ENCODE measurements around the gene FGF6.

Gene FGF6

DNA sequence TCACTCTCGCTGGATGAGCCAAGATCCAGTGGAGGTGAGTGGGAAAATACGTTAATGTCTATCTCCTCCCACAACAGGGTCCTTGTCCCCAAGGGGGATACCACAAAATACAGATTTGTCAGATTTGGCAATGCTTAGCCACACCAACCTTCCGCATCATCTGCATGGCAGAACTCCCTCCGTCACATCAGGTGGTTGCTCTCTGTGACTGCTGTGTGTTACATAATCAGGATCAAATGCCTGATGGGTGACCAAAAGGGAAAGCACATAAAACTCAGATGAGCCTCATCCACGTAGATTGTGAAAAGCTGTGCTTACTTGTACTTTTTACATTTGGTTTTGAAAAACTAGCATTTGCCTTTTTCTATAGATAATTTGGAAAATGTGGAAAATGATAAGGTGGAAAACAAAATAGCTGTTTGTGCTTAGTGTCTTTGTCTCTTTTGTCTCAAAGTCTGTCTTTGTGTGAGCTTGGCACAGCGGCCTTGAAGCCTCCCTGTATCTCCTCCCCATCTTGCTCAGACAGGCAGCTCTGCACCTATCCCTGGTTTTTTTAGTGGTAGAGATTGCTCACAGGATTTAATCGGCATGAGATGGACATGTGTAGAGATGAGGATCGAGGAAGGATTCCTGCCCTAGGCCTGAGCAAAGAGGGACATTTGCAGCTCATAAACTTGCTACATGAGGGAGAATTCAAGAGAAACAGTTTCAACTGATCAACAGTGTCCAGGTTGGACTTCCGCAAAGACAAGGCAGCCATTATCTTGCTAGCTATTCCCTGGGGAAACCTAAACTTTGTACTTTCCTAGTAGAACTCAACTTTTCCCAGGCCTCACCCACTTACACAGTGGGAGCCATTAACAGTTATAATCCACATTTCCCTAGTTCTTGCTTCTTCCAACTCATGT lies 3.6 kb upstream of the FGF6 start:
- in situ Hi-C loops (cut with MboI; ENCODE audit: low pct_unique_long_range_greater_than_20kb, low sequenced_read_pairs), result no loop called here
- DNase-seq, result no peak

DNA sequence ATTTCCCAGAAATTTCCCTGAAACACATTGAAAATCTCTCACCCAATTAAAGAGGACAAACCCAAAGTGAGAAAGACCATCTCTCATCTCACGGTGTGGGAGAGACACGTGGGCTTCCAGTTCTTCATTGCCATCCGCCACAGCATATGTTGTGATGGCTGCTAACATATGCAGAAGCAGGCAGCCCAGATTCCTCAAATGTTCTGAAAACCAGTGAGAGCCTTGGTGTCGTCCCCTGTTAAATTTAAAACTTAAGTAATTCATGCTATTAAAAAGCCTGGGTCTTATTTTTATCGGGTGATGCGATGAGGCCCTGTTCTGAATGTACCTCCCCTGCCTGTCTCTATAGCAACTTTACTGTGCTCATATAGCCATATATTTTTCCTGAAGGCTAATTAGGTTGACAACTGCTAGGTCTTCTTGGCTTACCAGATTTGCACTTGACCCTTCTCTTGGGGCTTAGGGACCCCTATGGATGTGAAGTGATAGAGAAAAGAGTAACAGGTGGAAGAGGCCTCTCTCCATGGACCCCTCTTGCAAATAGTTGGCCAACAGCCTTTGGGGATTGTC lies 2.8 kb upstream of the FGF6 start:
- DNase-seq, result no peak
- in situ Hi-C loops (cut with MboI; ENCODE audit: low pct_unique_long_range_greater_than_20kb, low sequenced_read_pairs), result no loop called here

DNA sequence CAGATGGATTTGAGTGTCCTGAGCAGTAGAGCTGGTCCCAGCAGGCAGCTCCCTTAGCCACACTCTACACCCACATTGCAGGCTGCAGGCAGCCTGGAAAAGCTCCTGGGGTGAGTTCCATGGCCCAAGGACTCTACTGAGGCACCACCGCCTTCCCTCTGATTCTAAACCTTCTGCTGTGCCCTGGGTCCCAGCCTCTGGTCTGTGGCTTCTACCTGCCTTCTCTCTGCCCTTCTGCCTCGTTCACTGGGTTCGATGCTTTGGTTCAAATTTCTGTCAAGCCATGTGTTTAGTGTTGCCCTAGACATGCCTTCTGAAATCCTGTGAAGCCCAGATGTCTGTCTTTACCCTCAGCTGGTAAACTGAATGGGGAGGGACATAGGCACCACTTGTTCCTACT lies 1.5 kb upstream of the FGF6 start:
- no peak for DNase-seq
- in situ Hi-C loops (cut with MboI; ENCODE audit: low pct_unique_long_range_greater_than_20kb, low sequenced_read_pairs), result no loop called here

DNA sequence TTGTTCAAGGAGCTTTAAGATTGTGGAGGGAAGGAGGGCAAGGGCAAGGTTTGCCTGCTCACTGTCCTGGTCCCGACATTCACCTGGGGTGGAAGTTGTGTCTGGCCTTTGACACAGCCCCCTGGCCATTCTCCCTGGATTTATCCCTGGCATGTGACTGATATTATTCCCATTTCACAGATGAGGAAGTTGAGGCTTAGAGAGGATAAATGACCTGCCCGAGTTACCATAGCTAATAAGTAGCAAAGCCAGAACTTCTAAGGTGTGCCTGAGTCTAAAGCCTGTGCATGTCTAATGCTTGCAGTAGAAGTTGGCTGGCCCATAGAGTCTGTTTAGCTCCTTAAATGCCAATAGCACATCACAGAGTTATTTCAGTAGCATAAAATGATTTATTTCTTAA lies 720 bp upstream of the FGF6 start:
- in situ Hi-C loops (cut with MboI; ENCODE audit: low pct_unique_long_range_greater_than_20kb, low sequenced_read_pairs), result no loop called here
- DNase-seq, result no peak

DNA sequence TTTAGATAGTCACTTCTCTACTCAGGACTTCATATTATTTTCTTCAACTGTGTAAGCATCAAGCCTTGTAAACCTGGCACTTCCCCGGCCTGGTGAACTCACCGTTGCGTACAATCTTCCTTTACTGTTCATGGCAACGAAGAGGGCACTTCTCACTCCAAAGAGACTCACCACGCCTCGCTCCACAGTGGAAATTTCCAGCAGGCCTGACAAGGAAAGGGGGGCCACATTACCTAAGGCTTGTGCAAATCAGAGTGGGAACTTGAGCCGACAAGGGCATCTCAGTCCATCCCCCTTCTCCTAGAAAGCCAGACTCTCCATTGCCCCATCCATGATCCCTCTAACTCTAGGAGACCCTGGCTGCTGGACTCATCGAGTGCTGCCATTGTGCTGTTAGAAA lies 1.6 kb downstream of the FGF6 start:
- in situ Hi-C loops (cut with MboI; ENCODE audit: low pct_unique_long_range_greater_than_20kb, low sequenced_read_pairs), result no loop called here
- no peak for DNase-seq

DNA sequence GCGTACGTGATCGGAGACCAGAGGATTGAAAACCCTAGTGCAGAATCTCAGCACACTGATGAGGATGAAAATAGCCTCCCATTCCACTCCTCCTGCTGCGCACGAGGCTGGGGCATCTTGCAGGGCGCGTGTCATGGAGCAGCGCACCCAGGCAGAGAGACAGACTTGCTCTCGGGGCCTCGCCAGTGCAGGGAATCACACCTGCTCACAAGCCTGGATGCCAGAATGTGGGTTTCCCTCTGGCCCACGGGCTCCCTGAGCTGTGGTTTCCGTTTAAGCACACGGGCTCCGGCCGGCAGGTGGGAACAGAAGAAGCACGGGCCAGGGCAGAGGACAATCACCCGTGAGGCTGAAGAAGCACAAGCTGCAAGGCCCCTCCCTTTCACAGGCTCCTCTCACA lies 2.0 kb downstream of the FGF6 start:
- in situ Hi-C loops (cut with MboI; ENCODE audit: low pct_unique_long_range_greater_than_20kb, low sequenced_read_pairs), result no loop called here
- DNase-seq, result no peak

DNA sequence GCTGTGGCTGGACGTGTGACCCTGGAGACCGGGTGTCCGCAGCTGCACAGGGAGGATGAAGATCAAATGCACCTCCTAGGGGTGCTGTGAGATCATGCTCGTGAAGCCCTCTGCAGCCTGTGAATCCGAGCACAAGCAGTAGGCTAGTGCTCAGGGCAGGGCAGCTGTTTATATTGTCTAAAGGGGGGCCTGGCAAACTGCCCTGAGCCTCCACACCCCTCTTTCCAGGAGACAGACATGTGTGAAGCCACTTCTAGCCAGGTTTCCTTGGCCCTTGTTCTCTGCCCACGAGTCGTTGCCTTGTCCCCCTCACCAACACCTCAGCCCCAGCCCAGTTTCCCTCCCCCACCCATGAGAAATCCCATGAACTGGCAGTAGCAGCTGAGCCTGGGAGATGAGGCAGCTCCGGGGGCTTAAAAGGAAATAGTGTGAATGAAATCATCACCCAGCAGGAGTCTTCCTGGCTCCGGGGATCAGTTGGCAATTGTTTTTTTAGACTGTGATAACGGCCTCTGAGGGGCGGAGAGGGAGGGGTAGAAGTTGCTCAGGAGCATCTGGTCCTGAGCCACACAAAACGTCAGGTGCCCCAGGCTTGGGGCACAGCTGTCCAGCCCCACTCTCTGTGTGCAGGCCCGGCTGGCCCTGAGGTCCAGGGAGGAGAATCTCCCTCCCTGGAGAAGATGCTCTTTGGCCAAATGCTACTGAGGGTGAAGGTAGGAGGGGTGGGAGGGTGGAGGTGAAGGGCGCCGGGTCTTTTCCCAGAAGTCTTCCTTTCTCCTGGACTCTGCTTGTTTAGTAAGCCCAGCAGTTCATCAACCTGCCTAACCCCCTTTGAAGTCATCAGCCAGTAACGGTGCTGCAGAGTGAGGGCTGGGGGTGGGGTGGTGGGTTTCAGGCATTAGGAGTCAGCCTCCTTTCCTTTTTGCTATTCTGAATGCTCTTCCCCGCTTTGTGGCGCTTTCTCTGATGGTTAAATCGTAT lies 4.0 kb downstream of the FGF6 start:
- DNase-seq, result peak; percentile 93
- in situ Hi-C loops (cut with MboI; ENCODE audit: low pct_unique_long_range_greater_than_20kb, low sequenced_read_pairs), result no loop called here

DNA sequence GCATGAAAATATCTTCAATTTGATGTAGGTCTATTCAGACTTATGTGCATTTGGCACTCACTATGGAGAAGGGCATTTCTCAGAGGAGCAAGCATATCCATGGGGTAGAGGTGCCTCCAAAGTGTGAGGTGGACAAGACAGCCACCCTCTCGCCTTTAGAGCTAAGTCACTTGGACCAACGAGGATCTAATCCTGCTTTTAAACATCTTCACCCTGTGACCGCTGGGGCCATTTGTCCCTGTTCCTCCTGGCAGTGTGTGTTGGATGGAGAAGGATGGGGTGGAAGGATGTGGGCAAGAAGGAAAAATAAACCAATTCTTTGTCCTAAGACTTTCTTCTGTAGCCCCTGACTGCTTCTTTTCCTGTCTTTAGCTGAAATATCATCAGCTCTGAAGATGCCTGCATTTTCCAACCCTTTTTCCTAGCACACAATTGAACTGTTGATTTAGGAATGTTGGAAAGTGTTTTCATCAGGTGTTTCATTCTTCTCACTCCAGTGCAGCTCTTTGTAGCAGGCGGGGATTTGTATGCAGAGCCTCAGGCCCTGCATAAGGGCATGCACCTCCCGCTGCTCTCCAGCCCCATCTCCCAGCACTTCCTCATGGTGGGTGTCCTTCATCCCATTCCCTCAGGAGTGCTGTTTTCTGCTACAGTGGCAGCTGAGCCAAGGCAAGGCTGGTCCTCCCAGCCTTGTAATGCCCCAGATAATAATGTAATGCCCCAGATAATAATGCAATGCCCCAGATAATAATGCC lies 5.3 kb downstream of the FGF6 start:
- in situ Hi-C loops (cut with MboI; ENCODE audit: low pct_unique_long_range_greater_than_20kb, low sequenced_read_pairs), result no loop called here
- DNase-seq, result no peak

DNA sequence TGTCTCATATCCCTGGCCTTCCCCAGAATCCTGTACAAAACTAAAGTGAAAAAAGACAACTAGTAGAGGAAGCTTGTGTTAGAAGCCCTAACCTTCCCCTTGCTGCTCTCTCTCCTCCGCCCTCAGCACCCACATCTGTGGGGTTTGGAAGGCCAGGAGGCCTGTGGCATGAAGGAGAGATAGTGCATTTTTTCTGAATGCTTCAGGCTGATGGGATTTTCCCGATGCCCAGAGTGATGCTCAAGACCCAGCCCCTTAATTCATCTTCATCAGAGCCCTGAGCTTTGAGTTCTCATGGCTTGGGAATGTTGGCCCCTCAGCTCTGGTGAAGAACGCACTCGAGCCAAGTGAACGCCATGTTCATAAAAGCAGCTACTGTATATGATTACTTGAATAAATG lies 5.9 kb downstream of the FGF6 start:
- no peak for DNase-seq
- in situ Hi-C loops (cut with MboI; ENCODE audit: low pct_unique_long_range_greater_than_20kb, low sequenced_read_pairs), result no loop called here

DNA sequence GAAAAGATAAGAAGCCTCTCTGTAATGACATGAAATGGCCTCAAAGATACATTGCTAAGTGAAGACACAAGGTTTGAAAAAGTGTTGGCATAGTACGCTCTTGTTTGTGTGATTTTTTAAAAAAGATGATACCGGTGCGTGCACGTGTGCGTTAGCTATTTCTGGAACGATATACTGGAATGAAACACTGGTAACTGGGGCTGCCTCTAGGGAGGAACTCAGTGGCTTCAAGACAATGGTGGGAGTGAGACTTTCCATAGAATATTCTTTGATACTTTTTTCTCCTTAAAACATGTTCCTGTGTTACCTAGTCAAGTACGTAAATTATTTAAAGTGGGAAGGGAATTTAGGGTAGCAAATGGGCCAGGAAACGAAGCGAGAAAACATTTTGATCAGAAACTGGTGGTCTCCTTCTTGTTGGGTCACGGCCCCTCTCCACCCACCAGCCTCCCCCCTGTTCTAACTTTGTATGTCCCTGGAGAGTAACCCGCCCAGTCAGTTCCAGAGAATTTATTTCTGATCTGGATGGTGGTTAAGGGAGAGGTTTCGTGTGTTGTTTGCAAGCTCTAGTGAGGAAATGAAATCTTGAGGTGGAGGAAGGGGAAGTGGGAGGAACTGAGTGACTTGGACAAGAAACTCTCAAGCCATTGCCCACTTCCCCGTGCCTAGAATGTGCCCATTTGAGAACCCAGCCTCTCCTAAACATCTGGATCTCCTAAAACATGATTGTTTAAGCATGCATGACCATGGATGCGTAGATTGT lies 6.6 kb downstream of the FGF6 start:
- DNase-seq, result peak; percentile 94
- in situ Hi-C loops (cut with MboI; ENCODE audit: low pct_unique_long_range_greater_than_20kb, low sequenced_read_pairs), result no loop called here

DNA sequence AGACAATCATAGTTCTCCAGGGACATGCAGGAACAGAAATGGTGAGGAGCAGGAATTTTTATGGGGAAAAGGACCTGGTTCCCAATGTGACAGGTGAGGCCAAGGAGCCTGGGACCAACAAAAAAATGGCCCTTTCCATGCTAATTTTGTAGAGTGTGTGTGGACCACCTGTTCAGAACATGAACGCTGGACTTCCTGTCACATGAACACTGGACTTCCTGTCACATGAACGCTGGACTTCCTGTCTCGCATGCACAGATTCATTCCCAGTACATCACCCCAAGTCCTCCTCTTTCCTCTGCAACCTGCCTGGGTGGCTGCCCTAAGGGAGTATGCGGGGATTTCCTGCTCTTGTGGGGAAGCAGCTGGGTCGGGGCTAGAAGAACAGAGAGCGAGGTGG lies 10.1 kb downstream of the FGF6 start:
- in situ Hi-C loops (cut with MboI; ENCODE audit: low pct_unique_long_range_greater_than_20kb, low sequenced_read_pairs), result no loop called here

DNA sequence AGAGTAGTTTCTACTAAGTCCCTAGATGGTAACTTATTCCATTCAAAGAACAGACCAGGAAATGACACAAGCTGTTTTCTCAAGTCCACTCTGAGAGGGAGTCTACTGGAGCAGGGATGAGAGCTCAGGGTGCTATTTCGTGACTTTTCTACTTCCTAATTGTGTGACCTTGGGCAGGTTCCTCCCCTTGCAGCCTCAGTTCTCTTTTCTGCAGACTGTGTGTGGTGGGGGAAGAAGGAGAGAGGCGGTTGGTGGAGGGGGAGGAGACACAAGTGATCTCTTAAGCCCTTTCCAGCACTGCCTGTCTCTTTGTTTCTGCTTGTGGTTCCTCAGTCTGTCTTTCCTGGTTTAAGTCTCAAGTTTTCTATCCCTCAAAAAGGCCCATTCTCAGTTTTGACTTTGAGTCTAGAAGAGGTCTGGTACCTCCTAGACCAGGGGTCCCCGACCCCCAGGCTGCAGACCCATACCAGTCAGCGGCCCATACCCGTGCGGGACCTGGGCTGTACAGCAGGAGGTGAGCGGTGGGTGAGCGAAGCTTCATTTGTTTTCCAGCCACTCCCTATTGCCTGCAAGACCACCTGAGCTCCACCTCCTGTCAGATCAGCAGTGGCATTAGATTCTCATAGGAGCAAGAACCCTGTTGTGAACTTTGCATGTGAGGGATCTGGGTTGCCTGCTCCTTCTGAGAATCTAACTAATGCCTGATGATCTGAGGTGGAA lies 10.7 kb downstream of the FGF6 start:
- peak; percentile 98 for DNase-seq
- in situ Hi-C loops (cut with MboI; ENCODE audit: low pct_unique_long_range_greater_than_20kb, low sequenced_read_pairs), result no loop called here

More for the DNA sequence above, 10.1 kb downstream of the FGF6 start:
- no peak for DNase-seq

DNA sequence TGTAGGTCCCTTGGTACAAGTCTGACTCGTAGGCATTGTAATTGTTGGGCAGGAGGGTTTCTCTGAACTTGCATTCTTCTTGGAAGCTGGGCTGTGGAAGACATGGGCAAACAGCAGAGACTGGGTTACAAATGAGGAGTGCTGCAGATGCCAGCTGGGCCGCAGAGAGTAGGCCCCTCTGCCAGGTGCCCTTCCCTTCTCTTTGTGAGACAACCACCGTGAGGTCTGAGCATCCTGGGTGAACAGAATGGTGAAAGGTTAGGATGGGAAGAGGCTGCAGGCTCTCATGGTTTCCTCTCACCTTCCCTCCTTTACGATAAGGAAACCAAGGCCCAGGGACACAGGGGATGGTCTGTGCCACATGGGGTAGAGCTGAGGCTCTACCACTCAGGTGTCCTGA lies 11.3 kb downstream of the FGF6 start:
- no peak for DNase-seq
- in situ Hi-C loops (cut with MboI; ENCODE audit: low pct_unique_long_range_greater_than_20kb, low sequenced_read_pairs), result no loop called here

DNA sequence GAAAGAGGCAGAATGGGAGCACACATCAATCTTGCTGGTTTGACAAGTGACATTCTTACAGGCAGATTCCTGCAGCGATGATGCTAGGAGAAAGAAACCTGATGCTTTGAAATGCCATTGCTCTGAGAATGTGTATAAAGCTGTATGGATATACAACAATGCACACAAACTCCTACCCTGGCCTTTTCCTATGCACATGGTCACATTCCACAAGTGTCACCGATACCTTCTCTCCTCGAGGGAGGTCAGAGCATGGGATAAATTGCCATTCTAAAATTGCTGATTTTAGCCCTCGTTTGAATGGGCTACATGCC lies 11.9 kb downstream of the FGF6 start:
- in situ Hi-C loops (cut with MboI; ENCODE audit: low pct_unique_long_range_greater_than_20kb, low sequenced_read_pairs), result no loop called here
- no peak for DNase-seq

DNA sequence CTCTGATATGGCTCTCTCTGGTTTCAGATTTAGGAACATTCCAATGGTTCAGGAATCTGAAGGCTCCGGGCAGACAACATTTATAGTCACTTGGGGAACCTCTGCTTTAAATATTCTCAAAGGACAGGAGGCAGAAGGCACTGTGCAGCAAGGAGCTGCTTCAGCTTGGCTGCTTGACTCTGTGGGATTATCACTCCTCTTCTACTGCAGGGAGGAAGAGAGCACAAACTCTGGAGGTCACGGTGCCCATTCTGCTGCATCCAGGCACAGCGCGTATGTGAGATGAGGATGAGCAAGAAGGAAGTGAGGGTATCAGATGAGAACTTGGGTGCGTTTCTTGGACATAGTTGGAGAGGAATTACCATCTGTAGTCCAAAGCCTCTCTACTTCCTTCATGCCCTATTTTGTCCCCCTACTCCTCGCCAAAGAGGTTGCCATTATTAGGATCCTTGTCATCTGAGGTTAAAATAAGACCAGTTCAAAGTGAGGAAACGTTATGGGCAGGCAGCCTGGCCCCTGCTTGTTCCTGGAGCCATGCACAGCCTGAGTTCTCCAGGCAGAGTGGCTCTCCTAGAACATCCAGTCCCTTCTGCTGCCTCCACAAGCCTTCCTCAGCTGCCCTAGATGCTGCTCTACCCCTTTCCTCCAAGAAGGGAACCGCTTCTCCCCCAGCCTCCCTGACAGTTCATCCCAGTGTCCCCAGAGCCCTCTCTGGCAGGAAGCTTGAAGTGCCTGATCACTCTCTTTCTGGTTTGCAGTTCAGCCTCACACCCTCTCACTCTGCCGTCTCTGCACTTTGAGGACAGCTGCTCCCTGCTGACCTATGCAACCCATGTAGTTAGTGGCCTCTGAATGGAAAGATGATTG lies 12.5 kb downstream of the FGF6 start:
- in situ Hi-C loops (cut with MboI; ENCODE audit: low pct_unique_long_range_greater_than_20kb, low sequenced_read_pairs), result no loop called here
- DNase-seq, result no peak

DNA sequence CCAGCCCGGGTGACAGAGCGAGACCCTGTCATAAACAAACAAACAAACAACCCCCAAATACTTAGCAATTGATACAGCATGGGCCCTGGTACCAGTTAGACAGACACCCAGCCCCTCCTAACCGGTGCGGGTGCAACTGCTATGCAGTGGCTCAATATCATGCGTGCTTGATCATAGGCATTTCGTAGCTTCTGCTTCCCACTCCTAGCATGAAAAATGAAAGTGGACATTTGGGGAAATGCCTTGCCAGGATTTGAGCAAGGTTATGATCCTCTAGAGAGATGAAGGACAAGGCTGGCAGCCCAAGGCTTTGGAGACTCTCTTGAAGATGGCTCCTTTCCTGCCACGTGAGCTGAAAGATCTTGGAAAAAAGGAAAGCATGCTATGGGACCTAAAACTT lies 13.7 kb downstream of the FGF6 start:
- in situ Hi-C loops (cut with MboI; ENCODE audit: low pct_unique_long_range_greater_than_20kb, low sequenced_read_pairs), result no loop called here
- DNase-seq, result no peak

DNA sequence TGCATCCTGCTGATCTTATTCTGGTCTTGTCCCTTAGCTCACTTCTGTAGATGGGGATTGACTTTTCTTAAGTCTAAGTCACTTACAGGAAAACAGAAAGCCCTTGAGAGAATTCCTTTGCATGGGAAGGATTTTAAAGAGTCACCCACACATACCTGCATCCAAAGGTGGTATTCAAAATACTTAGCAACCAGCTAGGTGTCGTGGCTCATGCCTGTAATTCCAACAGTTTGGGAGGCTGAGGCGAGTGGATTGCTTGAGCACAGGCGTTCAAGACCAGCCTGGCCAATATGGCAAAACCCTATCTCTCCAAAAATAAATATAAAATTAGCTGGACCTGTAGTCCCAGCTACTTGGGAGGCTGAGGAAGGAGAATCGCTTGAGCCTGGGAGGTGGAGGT lies 14.2 kb downstream of the FGF6 start:
- in situ Hi-C loops (cut with MboI; ENCODE audit: low pct_unique_long_range_greater_than_20kb, low sequenced_read_pairs), result no loop called here
- DNase-seq, result no peak

Measured in KBM-7 (cell line).